MCF 10A (cell line): ENCODE results near the gene GLDN. TPM values are rescaled to one million over a fixed set of nuclear protein-coding genes. Genes with fewer than 3 reads are reported as not detected.

Experiments used
- BruUV-seq: library from RNA; stranded (reverse); fragments of 400-500 nt; replicated peaks from 2 replicates; lab custom pipeline; 2021; lab: Mats Ljungman, UMichigan
- CTCF ChIA-PET: fragments of 300-600 bp; sonication (Branson Sonifier 250); formaldehyde crosslinking; extraction: SDS; loops from one replicate; lab custom pipeline; 2021; ENCODE audit warnings: antibody characterized with exemption, inconsistent platforms; lab: Yijun Ruan, JAX
- POLR2A ChIA-PET: fragments of 300-600, 350-650 bp; sonication (Branson Sonifier 250); formaldehyde crosslinking; extraction: SDS; loops from one replicate; lab custom pipeline; 2020; ENCODE audit warnings: antibody characterized with exemption, inconsistent platforms; lab: Yijun Ruan, JAX
- DNase-seq: peaks from one replicate; pipeline ENCODE4 v3.0.0-alpha.2; 2018; ENCODE audit not compliant: unreplicated experiment
- H3K27ac Mint-ChIP-seq: one replicate; pipeline ENCODE4 v1.8.0; 2022; ENCODE audit warnings: mild to moderate bottlenecking, low read depth, mixed read lengths; ENCODE audit not compliant: unreplicated experiment
- H3K27me3 Mint-ChIP-seq: one replicate; pipeline ENCODE4 v1.8.0; 2022; ENCODE audit warnings: mixed read lengths; ENCODE audit not compliant: insufficient read depth, unreplicated experiment
- H3K36me3 Mint-ChIP-seq: one replicate; pipeline ENCODE4 v1.8.0; 2022; ENCODE audit warnings: mild to moderate bottlenecking, moderate library complexity, mixed read lengths; ENCODE audit not compliant: insufficient read depth, unreplicated experiment
- H3K4me1 Mint-ChIP-seq: one replicate; pipeline ENCODE4 v1.8.0; 2022; ENCODE audit warnings: mixed read lengths; ENCODE audit not compliant: insufficient read depth, unreplicated experiment
- H3K4me3 Mint-ChIP-seq: one replicate; pipeline ENCODE4 v1.8.0; 2022; ENCODE audit warnings: mild to moderate bottlenecking, moderate library complexity, mixed read lengths; ENCODE audit not compliant: unreplicated experiment
- H3K9me3 Mint-ChIP-seq: one replicate; pipeline ENCODE4 v1.8.0; 2022; ENCODE audit warnings: mixed read lengths; ENCODE audit not compliant: unreplicated experiment
- CTCF ChIP-seq: fragments of 200-600 bp; IDR thresholded peaks from one replicate; pipeline ENCODE4 v1.8.0; 2022; ENCODE audit warnings: antibody characterized with exemption, mild to moderate bottlenecking; ENCODE audit not compliant: unreplicated experiment
- intact Hi-C: fragments of 100-400 bp; cut with micrococcal nuclease; formaldehyde crosslinking; loops from 2 replicates; pipeline ENCODE4 v1.14.1; 2022
- total RNA-seq: library from RNA; stranded (reverse); gene quantifications from 2 replicates; pipeline ENCODE4 v1.2.3, GENCODE V29; 2022

GLDN gene
- total RNA-seq, 1 experiment from 2014 or later = not detected

GRCh38 chr15:51388726-51389125 is 47.3 kb downstream of the GLDN start:
- H3K4me1 Mint-ChIP-seq = no peaks in the 10 kb centered on the region
- no peak for DNase-seq
- H3K36me3 Mint-ChIP-seq = no peaks in the 10 kb centered on the region
- H3K27me3 Mint-ChIP-seq = no peaks in the 10 kb centered on the region
- no peak overlapping the region for H3K27ac Mint-ChIP-seq
- intact Hi-C loops = loop anchor here (10.0 kb wide), 1 partner anchor 474 kb away; no protein-coding TSS in a partner anchor
- no peak overlapping the region for H3K4me3 Mint-ChIP-seq
- TF ChIP-seq CTCF = no peak
- BruUV-seq = no TSS peak
- H3K9me3 Mint-ChIP-seq = no peaks in the 10 kb centered on the region
- POLR2A ChIA-PET = no interaction called here
- CTCF ChIA-PET = interaction anchor here (0.6 to 4.8 kb wide), 8 partner anchors 8 to 226 kb away, joined by 3 to 25 read pairs (median 6); no protein-coding TSS in a partner anchor

- no peak for TF ChIP-seq CTCF
- no peak overlapping the region for H3K27ac Mint-ChIP-seq
- BruUV-seq = no TSS peak
- no peaks in the 10 kb centered on the region for H3K9me3 Mint-ChIP-seq
- no peaks in the 10 kb centered on the region for H3K27me3 Mint-ChIP-seq
- no peak overlapping the region for H3K4me3 Mint-ChIP-seq
- H3K4me1 Mint-ChIP-seq = no peaks in the 10 kb centered on the region
- ChIA-PET CTCF (interaction anchor here (0.5 to 4.8 kb wide), 4 partner anchors 11 to 228 kb away, joined by 3 to 25 read pairs (median 15); no protein-coding TSS in a partner anchor), POLR2A (interaction anchor here (0.7 to 1.0 kb wide), 2 partner anchors 15 to 39 kb away, joined by 3 to 4 read pairs; no protein-coding TSS in a partner anchor)
- no peaks in the 10 kb centered on the region for H3K36me3 Mint-ChIP-seq
- intact Hi-C loops = no loop called here
- no peak for DNase-seq
Measured at GRCh38 chr15:51390241-51390965, 48.9 kb downstream of the GLDN start.

- Mint-ChIP-seq H3K4me3 (no peak overlapping the region), H3K27me3 (no peaks in the 10 kb centered on the region), H3K36me3 (no peaks in the 10 kb centered on the region), H3K4me1 (no peaks in the 10 kb centered on the region), H3K9me3 (no peaks in the 10 kb centered on the region), H3K27ac (no peak overlapping the region)
- intact Hi-C loops = no loop called here
- TF ChIP-seq CTCF = no peak
- CTCF ChIA-PET = interaction anchor here (0.5 to 0.7 kb wide), 3 partner anchors 57 to 227 kb away, joined by 3 read pairs; no protein-coding TSS in a partner anchor
- DNase-seq = no peak
- BruUV-seq = no TSS peak
- POLR2A ChIA-PET = interaction anchor here (0.7 kb wide), 1 partner anchor 39 kb away, joined by 4 read pairs; no protein-coding TSS in a partner anchor
Measured at GRCh38 chr15:51390966-51391422, 49.5 kb downstream of the GLDN start.

- H3K36me3 Mint-ChIP-seq = no peaks in the 10 kb centered on the region
- H3K27me3 Mint-ChIP-seq = no peaks in the 10 kb centered on the region
- ChIA-PET CTCF (interaction anchor here (1.0 kb wide), 1 partner anchor 234 kb away, joined by 4 read pairs; no protein-coding TSS in a partner anchor), POLR2A (no interaction called here)
- intact Hi-C loops = no loop called here
- H3K9me3 Mint-ChIP-seq = no peaks in the 10 kb centered on the region
- BruUV-seq = no TSS peak
- no peak for DNase-seq
- TF ChIP-seq CTCF = no peak
- no peak overlapping the region for H3K4me3 Mint-ChIP-seq
- H3K27ac Mint-ChIP-seq = no peak overlapping the region
- H3K4me1 Mint-ChIP-seq = no peaks in the 10 kb centered on the region
Measured at GRCh38 chr15:51396921-51397320, 55.5 kb downstream of the GLDN start.
